Measurements from ENCODE around the gene GPR150.

GRCh38 chr5:95652849-95653248 is 33.0 kb downstream of the GPR150 start:
- TF ChIP-seq CTCF (conservative IDR thresholded peaks at IDR 0.05; ENCODE audit: low read length) (no peak), EZH2phosphoT487 (IDR thresholded peaks at IDR 0.05; ENCODE audit: borderline replicate concordance, low read depth, low read length) (no peak)

All from OCI-LY7 (cell line).